Measurements from ENCODE around the gene PUSL1. TPM values are rescaled to one million over a fixed set of nuclear protein-coding genes. Genes with fewer than 3 reads are reported as not detected.

PUSL1 gene
- total RNA-seq, 1 donor from 2014 or later: 35.2 TPM

Other genes with a start within 250 kb of the PUSL1 start
- not detected in 2 replicates for gene RNF223, start 234.3 kb upstream of the PUSL1 start, total RNA-seq
- gene C1orf159, start 192.5 kb upstream of the PUSL1 start, total RNA-seq: 24.5 and 28.0 TPM in 2 replicates
- gene TTLL10, start 134.7 kb upstream of the PUSL1 start, total RNA-seq: not detected in 2 replicates
- 250 and 254 TPM in 2 replicates for gene TNFRSF18, start 102.0 kb upstream of the PUSL1 start, total RNA-seq
- gene TNFRSF4, start 94.4 kb upstream of the PUSL1 start, total RNA-seq: 692 and 702 TPM in 2 replicates
- 175 and 194 TPM in 2 replicates for gene SDF4, start 76.6 kb upstream of the PUSL1 start, total RNA-seq
- 42.5 and 43.2 TPM in 2 replicates for gene B3GALT6, start 76.4 kb upstream of the PUSL1 start, total RNA-seq
- gene C1QTNF12, start 61.9 kb upstream of the PUSL1 start, total RNA-seq: 1.3 and 2.8 TPM in 2 replicates
- 86.9 and 87.3 TPM in 2 replicates for gene UBE2J2, start 34.7 kb upstream of the PUSL1 start, total RNA-seq
- gene SCNN1D, start 28.2 kb upstream of the PUSL1 start, total RNA-seq: 3.1 and 3.2 TPM in 2 replicates
- gene ACAP3, start 667 bp upstream of the PUSL1 start, total RNA-seq: 54.1 and 55.7 TPM in 2 replicates
- 145 TPM in 2 replicates for gene INTS11, start 16.1 kb downstream of the PUSL1 start, total RNA-seq
- 11.5 and 12.3 TPM in 2 replicates for gene CPTP, start 16.2 kb downstream of the PUSL1 start, total RNA-seq
- gene TAS1R3, start 22.7 kb downstream of the PUSL1 start, total RNA-seq: 0.28 and 0.38 TPM in 2 replicates
- gene DVL1, start 40.8 kb downstream of the PUSL1 start, total RNA-seq: 63.2 and 65.9 TPM in 2 replicates
- gene MXRA8, start 50.0 kb downstream of the PUSL1 start, total RNA-seq: 0.24 and 0.75 TPM in 2 replicates
- 142 and 146 TPM in 2 replicates for gene AURKAIP1, start 66.6 kb downstream of the PUSL1 start, total RNA-seq
- 144 and 146 TPM in 2 replicates for gene CCNL2, start 90.7 kb downstream of the PUSL1 start, total RNA-seq
- 187 and 194 TPM in 2 replicates for gene MRPL20, start 98.7 kb downstream of the PUSL1 start, total RNA-seq
- gene ANKRD65, start 112.7 kb downstream of the PUSL1 start, total RNA-seq: not detected in 2 replicates
- 4.9 and 5.2 TPM in 2 replicates for gene VWA1, start 127.1 kb downstream of the PUSL1 start, total RNA-seq
- 0.40 and 0.75 TPM in 2 replicates for gene ATAD3C, start 141.1 kb downstream of the PUSL1 start, total RNA-seq
- gene ATAD3B, start 163.2 kb downstream of the PUSL1 start, total RNA-seq: 98.0 and 98.5 TPM in 2 replicates
- gene ATAD3A, start 203.6 kb downstream of the PUSL1 start, total RNA-seq: 102 and 107 TPM in 2 replicates
- 0.52 TPM in 1 of 2 replicates, not detected in the other for gene TMEM240, start 232.0 kb downstream of the PUSL1 start, total RNA-seq